ENCODE results near the gene SDC1. TPM values are rescaled to one million over a fixed set of nuclear protein-coding genes. Genes with fewer than 3 reads are reported as not detected.

SDC1 gene
- total RNA-seq, 6 donors from 2014 or later: 74.4 to 213 (median 154) TPM

- Histone ChIP-seq H3K9me3 (no peaks in the 10 kb centered on the region), H3K36me3 (no peaks in the 10 kb centered on the region), H3K27me3 (no peaks in the 10 kb centered on the region), H3K4me3 (no peak overlapping the region), H3K27ac (peak overlapping the region; percentile 51 to 95 (median 80)), H3K4me1 (peaks cover 5 to 62% (median 41%) of the 10 kb centered on the region in 4 donors)
- DNase-seq: no peak
- no peak for ATAC-seq (ENCODE audit: low FRiP score in 2 of 2)
- 66 to 81% methylated on average over 10 of the region's 10 CpGs for WGBS, 2 donors
- no peak for TF ChIP-seq POLR2AphosphoS5 (IDR thresholded peaks at IDR 0.05)
- no peak for TF ChIP-seq POLR2A (IDR thresholded peaks at IDR 0.05)
- no peak for TF ChIP-seq EP300 (IDR thresholded peaks at IDR 0.05)
- TF ChIP-seq, protein P1, sequence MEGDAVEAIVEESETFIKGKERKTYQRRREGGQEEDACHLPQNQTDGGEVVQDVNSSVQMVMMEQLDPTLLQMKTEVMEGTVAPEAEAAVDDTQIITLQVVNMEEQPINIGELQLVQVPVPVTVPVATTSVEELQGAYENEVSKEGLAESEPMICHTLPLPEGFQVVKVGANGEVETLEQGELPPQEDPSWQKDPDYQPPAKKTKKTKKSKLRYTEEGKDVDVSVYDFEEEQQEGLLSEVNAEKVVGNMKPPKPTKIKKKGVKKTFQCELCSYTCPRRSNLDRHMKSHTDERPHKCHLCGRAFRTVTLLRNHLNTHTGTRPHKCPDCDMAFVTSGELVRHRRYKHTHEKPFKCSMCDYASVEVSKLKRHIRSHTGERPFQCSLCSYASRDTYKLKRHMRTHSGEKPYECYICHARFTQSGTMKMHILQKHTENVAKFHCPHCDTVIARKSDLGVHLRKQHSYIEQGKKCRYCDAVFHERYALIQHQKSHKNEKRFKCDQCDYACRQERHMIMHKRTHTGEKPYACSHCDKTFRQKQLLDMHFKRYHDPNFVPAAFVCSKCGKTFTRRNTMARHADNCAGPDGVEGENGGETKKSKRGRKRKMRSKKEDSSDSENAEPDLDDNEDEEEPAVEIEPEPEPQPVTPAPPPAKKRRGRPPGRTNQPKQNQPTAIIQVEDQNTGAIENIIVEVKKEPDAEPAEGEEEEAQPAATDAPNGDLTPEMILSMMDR (IDR thresholded peaks at IDR 0.05): no peak
Observed at GRCh38 chr2:20178666-20179465, 46.1 kb downstream of the SDC1 start.

DNA sequence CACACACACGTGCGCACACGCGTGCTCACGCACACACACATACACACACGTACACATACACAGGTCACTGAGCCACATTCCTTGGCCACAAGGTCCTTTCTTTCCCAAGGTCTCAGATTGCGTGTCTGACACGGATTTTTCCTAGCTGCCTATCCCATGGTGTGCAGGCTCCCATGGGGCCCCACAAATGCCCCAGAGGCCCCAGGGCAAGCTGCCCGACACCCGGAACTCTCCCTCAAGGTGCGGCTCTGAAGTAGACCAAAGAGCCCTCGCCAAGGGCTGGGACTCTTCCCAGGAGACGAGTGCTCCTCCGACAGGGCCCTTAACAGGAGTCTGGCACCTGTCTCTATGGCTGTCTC is 46.7 kb downstream of the SDC1 start:
- 76 to 82% methylated on average over 14 of the region's 14 CpGs for WGBS, 2 donors
- H3K9me3 ChIP-seq: no peaks in the 10 kb centered on the region
- H3K4me1 ChIP-seq: peaks cover 5 to 57% (median 36%) of the 10 kb centered on the region in 4 donors
- no peaks in the 10 kb centered on the region for H3K36me3 ChIP-seq
- no peak overlapping the region for H3K4me3 ChIP-seq
- ATAC-seq (ENCODE audit: low FRiP score in 2 of 2) (peak; percentile 22 to 74), DNase-seq (peak in 1 of 2 donors; percentile 86)
- H3K27me3 ChIP-seq: no peaks in the 10 kb centered on the region
- TF ChIP-seq EP300 (IDR thresholded peaks at IDR 0.05) (peak in 1 of 4 donors; percentile 55), POLR2A (IDR thresholded peaks at IDR 0.05) (peak in 1 of 4 donors; percentile 45), POLR2AphosphoS5 (IDR thresholded peaks at IDR 0.05) (peak in 1 of 2 donors; percentile 31)
- TF ChIP-seq, protein P1 (IDR thresholded peaks at IDR 0.05): no peak
- H3K27ac ChIP-seq: peak overlapping the region; percentile 51 to 95 (median 80)

DNA sequence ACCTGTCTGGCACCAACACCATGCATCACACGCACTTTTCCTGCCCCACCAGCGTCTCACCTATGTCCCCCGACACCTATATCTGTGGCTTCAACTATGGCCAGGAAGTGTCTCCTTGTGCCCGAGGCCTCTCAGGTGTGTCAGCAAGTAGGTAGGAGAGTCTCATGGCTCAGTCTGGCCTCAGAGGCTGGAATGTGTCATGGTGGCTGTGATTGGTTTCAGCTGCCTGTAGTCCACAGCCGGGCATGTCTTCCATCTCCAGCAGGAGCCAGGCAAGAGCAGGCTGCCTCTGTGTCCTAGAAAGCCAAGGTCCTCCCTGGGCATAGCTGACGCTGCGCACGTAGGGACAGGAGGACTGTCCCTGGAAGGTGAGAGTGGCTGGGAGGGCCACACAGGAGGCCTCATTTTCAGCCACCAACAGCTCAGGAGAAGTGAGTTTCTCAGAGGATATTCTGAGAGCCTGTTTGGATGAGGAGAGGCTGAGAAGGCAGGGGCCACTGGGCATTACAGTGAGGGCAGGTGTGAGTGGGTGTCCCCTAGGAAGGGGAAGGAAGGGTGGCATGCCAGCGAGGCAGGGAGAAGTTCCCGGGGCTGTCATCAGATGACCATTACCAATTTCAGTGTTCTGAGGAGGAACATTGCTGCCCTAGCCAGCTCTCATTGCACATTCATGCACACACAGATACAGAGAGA is 47.2 kb downstream of the SDC1 start:
- DNase-seq: no peak
- TF ChIP-seq POLR2A (IDR thresholded peaks at IDR 0.05) (no peak), POLR2AphosphoS5 (IDR thresholded peaks at IDR 0.05) (no peak), EP300 (IDR thresholded peaks at IDR 0.05) (no peak)
- TF ChIP-seq, protein P1 (IDR thresholded peaks at IDR 0.05): peak in 2 of 6 experiments; percentile 5 to 47
- 72 to 88% methylated on average over 6 to 10 of the region's 10 CpGs for WGBS, 2 donors

GRCh38 chr2:20176760-20177159 is 48.2 kb downstream of the SDC1 start:
- H3K36me3 ChIP-seq: no peaks in the 10 kb centered on the region
- H3K9me3 ChIP-seq: no peaks in the 10 kb centered on the region
- H3K27ac ChIP-seq: peak overlapping the region in 1 of 4 donors; percentile 95
- 90% methylated on average over 5 of the region's 5 CpGs for WGBS, 2 donors
- H3K27me3 ChIP-seq: no peaks in the 10 kb centered on the region
- no peak for DNase-seq
- no peak for ATAC-seq (ENCODE audit: low FRiP score in 2 of 2)
- TF ChIP-seq POLR2A (IDR thresholded peaks at IDR 0.05) (no peak), EP300 (IDR thresholded peaks at IDR 0.05) (no peak), POLR2AphosphoS5 (IDR thresholded peaks at IDR 0.05) (no peak)
- TF ChIP-seq, protein P1 (IDR thresholded peaks at IDR 0.05): no peak
- peaks cover 0 to 57% (median 34%) of the 10 kb centered on the region in 4 donors for H3K4me1 ChIP-seq
- no peak overlapping the region for H3K4me3 ChIP-seq

More for the DNA sequence above, 47.2 kb downstream of the SDC1 start:
- H3K4me3 ChIP-seq: no peak overlapping the region
- no peaks in the 10 kb centered on the region for H3K9me3 ChIP-seq
- no peaks in the 10 kb centered on the region for H3K36me3 ChIP-seq
- peaks cover 0 to 57% (median 33%) of the 10 kb centered on the region in 4 donors for H3K4me1 ChIP-seq
- H3K27me3 ChIP-seq: no peaks in the 10 kb centered on the region
- H3K27ac ChIP-seq: peak overlapping the region; percentile 51 to 95 (median 80)
- ATAC-seq (ENCODE audit: low FRiP score in 2 of 2): no peak

Data from upper lobe of left lung (tissue), 6 donors.